H1 (cell line): Measurements from ENCODE around the gene WNT7A. TPM values are rescaled to one million over a fixed set of nuclear protein-coding genes. Genes with fewer than 3 reads are reported as not detected.

ENCODE experiments used
- CTCF ChIA-PET: fragments of 300-600 bp; sonication (Branson Sonifier 250); formaldehyde crosslinking; loops from one replicate; lab custom pipeline; 2021; ENCODE audit not compliant: partially characterized antibody; lab: Charles Lee
- POLR2A ChIA-PET: fragments of 300-600 bp; sonication (Branson Sonifier 250); formaldehyde crosslinking; loops from one replicate; lab custom pipeline; 2021; ENCODE audit warnings: inconsistent platforms; ENCODE audit not compliant: partially characterized antibody; lab: Charles Lee
- DNase-seq, 2 experiments: peaks; one replicate each; pipeline versions ENCODE4 v3.0.0 to v3.0.0-alpha.2; 2010 to 2022; ENCODE audit warnings: low spot score in 2 of 2, low read depth in 1 of 2, mixed read lengths in 1 of 2
- FAIRE-seq: peaks from 2 replicates; lab custom pipeline; 2011; peaks lifted over from hg19 to GRCh38; lab: Jason Lieb, UNC
- H2AFZ ChIP-seq: 2 replicates; pipeline ENCODE4 v1.8.1; 2012; ENCODE audit warnings: low read length, inconsistent platforms
- H2AK5ac ChIP-seq: 2 replicates; pipeline ENCODE4 v1.6.1; 2013; ENCODE audit warnings: low read depth, low read length
- H2BK120ac ChIP-seq: replicated peaks from 2 replicates; pipeline ENCODE3; 2013; ENCODE audit warnings: low read depth, low read length, inconsistent platforms
- H2BK12ac ChIP-seq: 2 replicates; pipeline ENCODE4 v1.6.1; 2013; ENCODE audit warnings: low read depth, low read length
- H2BK15ac ChIP-seq: 2 replicates; pipeline ENCODE4 v1.6.1; 2013; ENCODE audit warnings: low read length
- H2BK20ac ChIP-seq: 2 replicates; pipeline ENCODE4 v1.6.1; 2013; ENCODE audit warnings: low read length
- H2BK5ac ChIP-seq: 2 replicates; pipeline ENCODE4 v1.6.1; 2013; ENCODE audit warnings: low read depth, low read length
- H3K14ac ChIP-seq: 2 replicates; pipeline ENCODE4 v1.6.1; 2013; ENCODE audit warnings: inconsistent platforms; ENCODE audit not compliant: insufficient read length
- H3K18ac ChIP-seq: 2 replicates; pipeline ENCODE4 v1.6.1; 2013; ENCODE audit warnings: low read length; ENCODE audit errors: extremely low read depth
- H3K23ac ChIP-seq: 2 replicates; pipeline ENCODE4 v1.6.1; 2013; ENCODE audit warnings: inconsistent platforms; ENCODE audit not compliant: insufficient read length
- H3K23me2 ChIP-seq: 2 replicates; pipeline ENCODE4 v1.6.1; 2013; ENCODE audit warnings: low read depth, low read length
- H3K27ac ChIP-seq: 2 replicates; pipeline ENCODE4 v1.6.1; 2011; ENCODE audit warnings: low read depth, low read length, inconsistent platforms
- H3K27me3 ChIP-seq, 4 experiments: replicated peaks in 1 of 4; 1 replicate in 1 of 4; 2 replicates in 3 of 4; pipeline versions ENCODE4 v1.6.1 to v1.8.1; 2011 to 2013; ENCODE audit warnings: low read length in 3 of 4, mild to moderate bottlenecking in 3 of 4, inconsistent platforms in 2 of 4, mixed read lengths in 2 of 4, moderate library complexity in 1 of 4; ENCODE audit not compliant: control insufficient read depth in 3 of 4, insufficient read depth in 3 of 4; ENCODE audit errors: extremely low read depth in 1 of 4
- H3K36me3 ChIP-seq, 4 experiments: 2 replicates each; pipeline versions ENCODE4 v1.6.1 to v1.8.1; 2011 to 2013; ENCODE audit warnings: mild to moderate bottlenecking in 4 of 4, low read length in 3 of 4, moderate library complexity in 2 of 4, control low read depth in 1 of 4, inconsistent platforms in 1 of 4; ENCODE audit not compliant: insufficient read depth in 4 of 4, control insufficient read depth in 2 of 4
- H3K4ac ChIP-seq: replicated peaks from 2 replicates; pipeline ENCODE3; 2013; ENCODE audit warnings: low read length, low read depth, mixed read lengths, inconsistent platforms; ENCODE audit not compliant: insufficient read length
- H3K4me1 ChIP-seq, 4 experiments: replicated peaks in 1 of 4; 1 replicate in 1 of 4; 2 replicates in 3 of 4; pipeline versions ENCODE4 v1.6.1 to v1.8.1; 2011 to 2013; ENCODE audit warnings: low read length in 3 of 4, inconsistent platforms in 2 of 4, mixed read lengths in 1 of 4; ENCODE audit not compliant: insufficient read depth in 4 of 4, control insufficient read depth in 3 of 4
- H3K4me2 ChIP-seq, 2 experiments: 2 replicates each; pipeline versions ENCODE4 v1.6.1 to v1.8.1; 2011 to 2013; ENCODE audit warnings: low read depth in 2 of 2, low read length in 2 of 2, control low read depth in 1 of 2, inconsistent platforms in 1 of 2, mild to moderate bottlenecking in 1 of 2; ENCODE audit not compliant: insufficient read depth in 1 of 2
- H3K4me3 ChIP-seq, 4 experiments: fragments of 200-600, 300-600 bp in 1 of 4; sonication (generic), shearing (Covaris generic), sonication (Bioruptor Twin) in 1 of 4; 2 replicates each; pipeline versions ENCODE4 v1.5.1 to v1.8.1; 2011 to 2016; ENCODE audit warnings: low read length in 4 of 4, low read depth in 3 of 4, control low read depth in 2 of 4, inconsistent platforms in 2 of 4, mild to moderate bottlenecking in 2 of 4, mixed read lengths in 1 of 4, moderate library complexity in 1 of 4; ENCODE audit not compliant: insufficient read depth in 2 of 4; ENCODE audit errors: extremely low read depth in 1 of 4
- H3K56ac ChIP-seq: replicated peaks from 2 replicates; pipeline ENCODE3; 2013; ENCODE audit warnings: low read depth, mild to moderate bottlenecking, mixed read lengths, low read length, inconsistent platforms; ENCODE audit not compliant: insufficient read length
- H3K79me1 ChIP-seq: 2 replicates; pipeline ENCODE4 v1.6.1; 2013; ENCODE audit warnings: low read depth, low read length, control low read depth
- H3K79me2 ChIP-seq, 2 experiments: 2 replicates each; pipeline versions ENCODE4 v1.6.1 to v1.8.1; 2012 to 2013; ENCODE audit warnings: low read length in 2 of 2, mild to moderate bottlenecking in 2 of 2, inconsistent platforms in 1 of 2; ENCODE audit not compliant: insufficient read depth in 2 of 2, control insufficient read depth in 1 of 2
- H3K9ac ChIP-seq, 4 experiments: replicated peaks in 1 of 4; 1 replicate in 1 of 4; 2 replicates in 3 of 4; pipeline versions ENCODE4 v1.6.1 to v1.8.1; 2011 to 2013; ENCODE audit warnings: low read depth in 3 of 4, low read length in 3 of 4, control low read depth in 2 of 4, mild to moderate bottlenecking in 2 of 4, moderate library complexity in 2 of 4, inconsistent platforms in 1 of 4; ENCODE audit errors: extremely low read depth in 1 of 4
- H3K9me3 ChIP-seq, 2 experiments: 2 replicates each; pipeline versions ENCODE4 v1.6.1 to v1.8.1; 2012 to 2013; ENCODE audit warnings: mild to moderate bottlenecking in 2 of 2, moderate library complexity in 2 of 2, control low read depth in 1 of 2, inconsistent platforms in 1 of 2, low read depth in 1 of 2, low read length in 1 of 2, mixed read lengths in 1 of 2; ENCODE audit not compliant: insufficient read depth in 2 of 2
- H4K20me1 ChIP-seq, 2 experiments: replicated peaks in 1 of 2; 2 replicates each; pipeline versions ENCODE3 to v1.8.1; 2011 to 2013; ENCODE audit warnings: inconsistent platforms in 2 of 2, low read length in 2 of 2, mild to moderate bottlenecking in 1 of 2; ENCODE audit not compliant: insufficient read depth in 2 of 2, control insufficient read depth in 1 of 2
- H4K5ac ChIP-seq: 2 replicates; pipeline ENCODE4 v1.6.1; 2013; ENCODE audit warnings: low read length, low read depth, mixed read lengths, inconsistent platforms; ENCODE audit not compliant: insufficient read length
- H4K8ac ChIP-seq: 2 replicates; pipeline ENCODE4 v1.8.0; 2013; ENCODE audit warnings: mild to moderate bottlenecking, moderate library complexity, low read length, inconsistent platforms; ENCODE audit not compliant: insufficient read depth; ENCODE audit errors: extremely low read depth
- H4K91ac ChIP-seq: replicated peaks from 2 replicates; pipeline ENCODE3; 2013; ENCODE audit warnings: low read length, mixed read lengths, inconsistent platforms; ENCODE audit not compliant: insufficient read length
- CEBPB ChIP-seq: IDR thresholded peaks from 2 replicates; pipeline ENCODE4 v1.6.1; 2012; ENCODE audit warnings: low read depth, low read length
- FOSL1 ChIP-seq: IDR thresholded peaks from 2 replicates; pipeline ENCODE4 v1.6.1; 2011; ENCODE audit warnings: mild to moderate bottlenecking, low read depth, low read length, moderate library complexity; ENCODE audit not compliant: insufficient read depth
- GTF2F1 ChIP-seq: IDR thresholded peaks from 2 replicates; pipeline ENCODE4 v1.6.1; 2012; ENCODE audit warnings: low read depth, low read length, improper control_type of control experiment, borderline replicate concordance
- KDM5A ChIP-seq: fragments of 200-600 bp; IDR thresholded peaks from 2 replicates; pipeline ENCODE4 v1.7.1; 2012; ENCODE audit warnings: mild to moderate bottlenecking, low read length, inconsistent platforms, mixed read lengths
- PHF8 ChIP-seq: fragments of 200-600 bp; sonication (generic); conservative IDR thresholded peaks from 2 replicates; pipeline ENCODE4 v1.7.1; 2012; ENCODE audit warnings: low read depth, mild to moderate bottlenecking, inconsistent platforms, low read length, moderate library complexity
- POLR2AphosphoS5 ChIP-seq: IDR thresholded peaks from 2 replicates; pipeline ENCODE4 v1.6.1; 2011; ENCODE audit warnings: low read depth, low read length
- POU5F1 ChIP-seq: IDR thresholded peaks from 2 replicates; pipeline ENCODE4 v1.6.1; 2011; ENCODE audit warnings: low read depth, mild to moderate bottlenecking, low read length, moderate library complexity
- TBP ChIP-seq: IDR thresholded peaks from 2 replicates; pipeline ENCODE4 v1.6.1; 2011; ENCODE audit warnings: low read depth, low read length, improper control_type of control experiment
- WGBS, 2 experiments: shearing (Covaris generic) in 1 of 2; methylation state at CpG; one replicate each; pipeline versions ENCODE4 v1.1.6 to v1.1.7; 2013 to 2015; ENCODE audit warnings: low lambda C conversion rate in 2 of 2, mixed read lengths in 2 of 2, inconsistent platforms in 1 of 2, low coverage in 1 of 2, missing lambda C conversion rate in 1 of 2; ENCODE audit not compliant: insufficient replicate concordance in 2 of 2, insufficient coverage in 1 of 2, insufficient read length in 1 of 2; ENCODE audit errors: extremely low coverage in 1 of 2, missing lambda C conversion rate in 1 of 2; 5-methylcytosine and 5-hydroxymethylcytosine counted together
- polyA plus RNA-seq, 7 experiments: library from polyadenylated mRNA; depleted of rRNA in 3 of 7; stranded (reverse) in 5 of 7; unstranded in 2 of 7; fragments of >200 nt in 5 of 7; fragments of 200-250 nt in 2 of 7; gene quantifications; 1 replicate in 5 of 7; 2 replicates in 1 of 7; 4 replicates in 1 of 7; pipeline versions ENCODE4 v1.2.1 to v1.2.3, GENCODE V29; 2011 to 2013; ENCODE audit warnings: missing spikeins in 2 of 7, mixed read lengths in 2 of 7
- total RNA-seq: library from RNA; stranded (reverse); fragmentation: NEBNext Ultra II Directional; extraction: Animal tissue kit (Norgen Biotek cat#: 25700); gene quantifications from 2 replicates; pipeline ENCODE4 v1.2.1, GENCODE V29; 2021

WNT7A gene
- total and polyA plus RNA-seq, 2 of the 8 experiments (the other 6 are each of a cell fraction or from before 2014, with no cell fraction given) = 0.02 TPM; not detected in 1

GRCh38 chr3:13772321-13772745 lies 107.5 kb downstream of the WNT7A start:
- no peak overlapping the region; the same call in 1 of the 2 replicates for H3K18ac ChIP-seq
- no peak overlapping the region for H4K5ac ChIP-seq
- ChIA-PET POLR2A (interaction anchor here (0.6 to 0.8 kb wide), 2 partner anchors 114 to 908 kb away, joined by 3 read pairs; no protein-coding TSS in a partner anchor), CTCF (interaction anchor here (0.8 to 5.4 kb wide), 5 partner anchors 9 to 109 kb away, joined by 3 to 26 read pairs (median 5); no protein-coding TSS in a partner anchor)
- H2BK15ac ChIP-seq = no peak overlapping the region
- H3K9me3 ChIP-seq = no peaks in the 10 kb centered on the region
- no peak for FAIRE-seq
- TF ChIP-seq GTF2F1 (no peak), FOSL1 (no peak), CEBPB (no peak), KDM5A (no peak), PHF8 (no peak), TBP (no peak), POLR2AphosphoS5 (no peak), POU5F1 (no peak)
- no peaks in the 10 kb centered on the region for H3K79me2 ChIP-seq
- no peak overlapping the region for H3K9ac ChIP-seq
- H3K4me2 ChIP-seq = no peak overlapping the region
- 0 out of 2 replicates have a peak, but pooled peaks cover 2% of the 10 kb centered on the region for H3K79me1 ChIP-seq
- no peak overlapping the region for H4K8ac ChIP-seq
- H3K4me3 ChIP-seq = no peak overlapping the region
- no peak overlapping the region for H4K91ac ChIP-seq
- no peak overlapping the region for H2AFZ ChIP-seq
- 89% methylated on average over 7 of the region's 7 CpGs; no CpG with 5 or more reads in 1 of the 2 experiments for WGBS, 2 experiments
- H4K20me1 ChIP-seq = peaks cover 0 to 1% of the 10 kb centered on the region in 2 experiments
- H3K36me3 ChIP-seq = no peaks in the 10 kb centered on the region
- no peaks in the 10 kb centered on the region; the same call in 1 of the 2 replicates for H3K23me2 ChIP-seq
- no peak overlapping the region for H2BK120ac ChIP-seq
- no peak overlapping the region for H3K23ac ChIP-seq
- H2BK12ac ChIP-seq = no peak overlapping the region
- H2BK5ac ChIP-seq = no peak overlapping the region
- H3K56ac ChIP-seq = no peak overlapping the region
- no peak overlapping the region for H3K27ac ChIP-seq
- peak overlapping the region; percentile 6; the same call in 1 of the 2 replicates for H2AK5ac ChIP-seq
- H2BK20ac ChIP-seq = no peak overlapping the region
- peaks cover 0 to 10% (median 4%) of the 10 kb centered on the region in 4 experiments; a peak in 5 of 7 replicates for H3K4me1 ChIP-seq
- no peak overlapping the region for H3K4ac ChIP-seq
- H3K14ac ChIP-seq = no peak overlapping the region
- DNase-seq = no peak
- H3K27me3 ChIP-seq = no peaks in the 10 kb centered on the region
